ENCODE measurements around the gene CNGB1. TPM values are rescaled to one million over a fixed set of nuclear protein-coding genes. Genes with fewer than 3 reads are reported as not detected.
"Not testable (repeated sequence)": the region's sequence is repeated elsewhere in the genome, so short reads cannot be mapped to it uniquely, and the experiment has no call there.

CNGB1 gene
- total RNA-seq, 1 donor from 2014 or later, result not detected

- DNase-seq (peak; percentile 71), ATAC-seq (ENCODE audit: poor library complexity) (peak; percentile 91)
- intact Hi-C loops (cut with DNase I), result loop anchor here (2.0 to 5.0 kb wide), 2 partner anchors 66 to 107 kb away; no protein-coding TSS in a partner anchor
These were observed 107.3 kb downstream of the CNGB1 start for GRCh38 chr16:57863434-57864160.

GRCh38 chr16:57862698-57863433, 108.1 kb downstream of the CNGB1 start:
- intact Hi-C loops (cut with DNase I), result loop anchor here (2.0 to 5.0 kb wide), 2 partner anchors 66 to 106 kb away; no protein-coding TSS in a partner anchor
- ATAC-seq (ENCODE audit: poor library complexity) (no peak), DNase-seq (no peak)

GRCh38 chr16:57859331-57859730, 111.6 kb downstream of the CNGB1 start:
- DNase-seq, result no peak
- ATAC-seq (ENCODE audit: poor library complexity), result peak; percentile 7
- intact Hi-C loops (cut with DNase I), result no loop called here

GRCh38 chr16:57858635-57859034, 112.3 kb downstream of the CNGB1 start:
- no peak for DNase-seq
- intact Hi-C loops (cut with DNase I), result no loop called here
- peak; percentile 29 for ATAC-seq (ENCODE audit: poor library complexity)

- peak; percentile 79 for ATAC-seq (ENCODE audit: poor library complexity)
- intact Hi-C loops (cut with DNase I); DNase-seq: not testable (repeated sequence)
These were observed 112.9 kb downstream of the CNGB1 start for GRCh38 chr16:57857991-57858390.

- ATAC-seq (ENCODE audit: poor library complexity) (no peak), DNase-seq (no peak)
- intact Hi-C loops (cut with DNase I), result no loop called here
These were observed 115.7 kb downstream of the CNGB1 start for GRCh38 chr16:57855188-57855587.

GRCh38 chr16:57852189-57852588, 118.7 kb downstream of the CNGB1 start:
- intact Hi-C loops (cut with DNase I), result no loop called here
- no peak for DNase-seq
- no peak for ATAC-seq (ENCODE audit: poor library complexity)

- intact Hi-C loops (cut with DNase I), result no loop called here
- DNase-seq (no peak), ATAC-seq (ENCODE audit: poor library complexity) (no peak)
These were observed 122.7 kb downstream of the CNGB1 start for GRCh38 chr16:57848181-57848580.

GRCh38 chr16:57846931-57847330, 124.0 kb downstream of the CNGB1 start:
- DNase-seq; intact Hi-C loops (cut with DNase I); ATAC-seq (ENCODE audit: poor library complexity): not testable (repeated sequence)

GRCh38 chr16:57846078-57846697, 124.7 kb downstream of the CNGB1 start:
- intact Hi-C loops (cut with DNase I), result no loop called here
- DNase-seq (no peak), ATAC-seq (ENCODE audit: poor library complexity) (no peak)

- ATAC-seq (ENCODE audit: poor library complexity), result no peak
- intact Hi-C loops (cut with DNase I), result no loop called here
- no peak for DNase-seq
These were observed 125.8 kb downstream of the CNGB1 start for GRCh38 chr16:57845115-57845514.

GRCh38 chr16:57844416-57845030, 126.4 kb downstream of the CNGB1 start:
- DNase-seq (no peak), ATAC-seq (ENCODE audit: poor library complexity) (no peak)
- intact Hi-C loops (cut with DNase I), result no loop called here

- no peak for ATAC-seq (ENCODE audit: poor library complexity)
- intact Hi-C loops (cut with DNase I), result no loop called here
- no peak for DNase-seq
These were observed 127.5 kb downstream of the CNGB1 start for GRCh38 chr16:57843400-57843799.

- no peak for ATAC-seq (ENCODE audit: poor library complexity)
- intact Hi-C loops (cut with DNase I), result no loop called here
- DNase-seq, result no peak
These were observed 128.3 kb downstream of the CNGB1 start for GRCh38 chr16:57842601-57843000.

GRCh38 chr16:57840833-57841232, 130.1 kb downstream of the CNGB1 start:
- ATAC-seq (ENCODE audit: poor library complexity) (no peak), DNase-seq (no peak)
- intact Hi-C loops (cut with DNase I), result no loop called here

- no peak for DNase-seq
- ATAC-seq (ENCODE audit: poor library complexity), result no peak
- intact Hi-C loops (cut with DNase I), result no loop called here
These were observed 132.8 kb downstream of the CNGB1 start for GRCh38 chr16:57838161-57838560.

GRCh38 chr16:57837305-57838125, 133.4 kb downstream of the CNGB1 start:
- no peak for DNase-seq
- intact Hi-C loops (cut with DNase I), result no loop called here
- no peak for ATAC-seq (ENCODE audit: poor library complexity)

- DNase-seq; intact Hi-C loops (cut with DNase I); ATAC-seq (ENCODE audit: poor library complexity): not testable (repeated sequence)
These were observed 135.5 kb downstream of the CNGB1 start for GRCh38 chr16:57835439-57835838.

All from Right ventricle myocardium superior (tissue), 1 donor.